Measurements from ENCODE around the gene CHST15. TPM values are rescaled to one million over a fixed set of nuclear protein-coding genes. Genes with fewer than 3 reads are reported as not detected.
A peak's percentile ranks its signal among the peaks of the same experiment; 100 is the strongest.

Gene CHST15
- total and polyA plus RNA-seq, 2 of the 13 experiments (the other 11 are each of a cell fraction or from before 2014, with no cell fraction given): 1.4 to 94.7 TPM

DNA sequence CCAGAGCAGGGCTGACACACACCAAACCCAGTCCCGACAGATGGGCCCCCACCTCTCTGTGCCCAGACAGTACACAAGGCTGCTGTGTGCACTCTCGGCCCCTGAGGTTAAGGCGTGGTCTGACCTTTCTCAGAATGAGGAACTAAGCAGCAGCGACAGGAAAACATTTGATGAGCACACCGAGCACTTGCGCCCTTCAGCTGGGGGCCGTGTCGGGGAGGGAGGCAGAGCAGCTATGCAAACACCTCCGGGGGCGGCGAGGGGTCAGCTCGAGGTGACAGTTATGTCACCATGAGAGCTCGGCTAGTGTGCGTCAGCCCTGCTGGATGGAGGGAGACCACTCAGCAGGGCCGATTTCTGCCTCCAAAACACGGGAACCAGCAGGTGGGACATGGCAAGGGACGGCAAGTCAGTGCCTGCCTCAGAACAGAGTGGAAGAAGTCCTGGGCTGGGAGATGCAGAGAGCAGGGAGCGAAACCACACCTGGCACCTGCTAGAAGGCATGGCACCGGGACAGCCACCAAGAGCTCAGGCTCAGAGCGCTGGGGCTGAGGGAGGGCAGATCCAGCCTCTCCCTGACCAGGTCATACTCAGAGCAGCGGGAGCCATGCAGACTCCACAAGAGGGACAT, 57.4 kb downstream of the CHST15 start (continued):
- TF ChIP-seq ARID4A (CRISPR knock-in tag; IDR thresholded peaks at IDR 0.05; ENCODE audit: borderline replicate concordance) (peak; percentile 91; the same call in 1 of the 2 replicates), ZNF230 (CRISPR knock-in tag; IDR thresholded peaks at IDR 0.05) (peak; percentile 66; the same call in 1 of the 2 replicates), ZNF614 (CRISPR knock-in tag; IDR thresholded peaks at IDR 0.05; ENCODE audit: borderline replicate concordance) (peak; percentile 85; the same call in 1 of the 2 replicates), ZSCAN30 (CRISPR knock-in tag; IDR thresholded peaks at IDR 0.05) (no peak), POLR2AphosphoS5 (IDR thresholded peaks at IDR 0.05; ENCODE audit: low read depth, low read length) (no peak), TRIM24 (CRISPR knock-in tag; IDR thresholded peaks at IDR 0.05) (peak; percentile 75; the same call in 1 of the 2 replicates), PAX8 (CRISPR knock-in tag; IDR thresholded peaks at IDR 0.05; ENCODE audit: borderline replicate concordance) (no peak), ZNF136 (CRISPR knock-in tag; IDR thresholded peaks at IDR 0.05; ENCODE audit: low read depth) (no peak; the same call in 1 of the 2 replicates), CSRNP1 (CRISPR knock-in tag; IDR thresholded peaks at IDR 0.05) (no peak; the same call in none of the 2 replicates), NONO (IDR thresholded peaks at IDR 0.05) (no peak), NONO (CRISPR knock-in tag; conservative IDR thresholded peaks at IDR 0.05) (peak; percentile 96), MAFK (conservative IDR thresholded peaks at IDR 0.05 in 1 of 2, IDR thresholded peaks at IDR 0.05 in 1 of 2; ENCODE audit: low read length in 2 of 2) (no peak; a peak in 1 of 4 replicates), NFIC (IDR thresholded peaks at IDR 0.05; ENCODE audit: low read length) (0 out of 2 replicates have a peak, but pooled peaks have one; percentile 43), CHD2 (IDR thresholded peaks at IDR 0.05; ENCODE audit: low read depth, low read length) (peak; percentile 35; the same call in 1 of the 2 replicates)
- TF ChIP-seq, protein P1, sequence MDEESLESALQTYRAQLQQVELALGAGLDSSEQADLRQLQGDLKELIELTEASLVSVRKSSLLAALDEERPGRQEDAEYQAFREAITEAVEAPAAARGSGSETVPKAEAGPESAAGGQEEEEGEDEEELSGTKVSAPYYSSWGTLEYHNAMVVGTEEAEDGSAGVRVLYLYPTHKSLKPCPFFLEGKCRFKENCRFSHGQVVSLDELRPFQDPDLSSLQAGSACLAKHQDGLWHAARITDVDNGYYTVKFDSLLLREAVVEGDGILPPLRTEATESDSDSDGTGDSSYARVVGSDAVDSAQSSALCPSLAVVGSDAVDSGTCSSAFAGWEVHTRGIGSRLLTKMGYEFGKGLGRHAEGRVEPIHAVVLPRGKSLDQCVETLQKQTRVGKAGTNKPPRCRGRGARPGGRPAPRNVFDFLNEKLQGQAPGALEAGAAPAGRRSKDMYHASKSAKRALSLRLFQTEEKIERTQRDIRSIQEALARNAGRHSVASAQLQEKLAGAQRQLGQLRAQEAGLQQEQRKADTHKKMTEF (CRISPR knock-in tag; IDR thresholded peaks at IDR 0.05): peak; percentile 99
- TF ChIP-seq, protein P2, sequence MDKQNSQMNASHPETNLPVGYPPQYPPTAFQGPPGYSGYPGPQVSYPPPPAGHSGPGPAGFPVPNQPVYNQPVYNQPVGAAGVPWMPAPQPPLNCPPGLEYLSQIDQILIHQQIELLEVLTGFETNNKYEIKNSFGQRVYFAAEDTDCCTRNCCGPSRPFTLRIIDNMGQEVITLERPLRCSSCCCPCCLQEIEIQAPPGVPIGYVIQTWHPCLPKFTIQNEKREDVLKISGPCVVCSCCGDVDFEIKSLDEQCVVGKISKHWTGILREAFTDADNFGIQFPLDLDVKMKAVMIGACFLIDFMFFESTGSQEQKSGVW (CRISPR knock-in tag; IDR thresholded peaks at IDR 0.05; ENCODE audit: borderline replicate concordance): no peak
- TF ChIP-seq, protein P3, sequence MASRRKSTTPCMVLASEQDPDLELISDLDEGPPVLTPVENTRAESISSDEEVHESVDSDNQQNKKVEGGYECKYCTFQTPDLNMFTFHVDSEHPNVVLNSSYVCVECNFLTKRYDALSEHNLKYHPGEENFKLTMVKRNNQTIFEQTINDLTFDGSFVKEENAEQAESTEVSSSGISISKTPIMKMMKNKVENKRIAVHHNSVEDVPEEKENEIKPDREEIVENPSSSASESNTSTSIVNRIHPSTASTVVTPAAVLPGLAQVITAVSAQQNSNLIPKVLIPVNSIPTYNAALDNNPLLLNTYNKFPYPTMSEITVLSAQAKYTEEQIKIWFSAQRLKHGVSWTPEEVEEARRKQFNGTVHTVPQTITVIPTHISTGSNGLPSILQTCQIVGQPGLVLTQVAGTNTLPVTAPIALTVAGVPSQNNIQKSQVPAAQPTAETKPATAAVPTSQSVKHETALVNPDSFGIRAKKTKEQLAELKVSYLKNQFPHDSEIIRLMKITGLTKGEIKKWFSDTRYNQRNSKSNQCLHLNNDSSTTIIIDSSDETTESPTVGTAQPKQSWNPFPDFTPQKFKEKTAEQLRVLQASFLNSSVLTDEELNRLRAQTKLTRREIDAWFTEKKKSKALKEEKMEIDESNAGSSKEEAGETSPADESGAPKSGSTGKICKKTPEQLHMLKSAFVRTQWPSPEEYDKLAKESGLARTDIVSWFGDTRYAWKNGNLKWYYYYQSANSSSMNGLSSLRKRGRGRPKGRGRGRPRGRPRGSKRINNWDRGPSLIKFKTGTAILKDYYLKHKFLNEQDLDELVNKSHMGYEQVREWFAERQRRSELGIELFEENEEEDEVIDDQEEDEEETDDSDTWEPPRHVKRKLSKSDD (CRISPR knock-in tag; IDR thresholded peaks at IDR 0.05; ENCODE audit: low read depth): peak; percentile 63; the same call in 1 of the 2 replicates

Data from HepG2 (cell line).